Activated naive CD8-positive, alpha-beta T cell treated with anti-CD3 and anti-CD28 coated beads, Interleukin-2, amount 50 U/mL, for 24 hours (primary cell): ENCODE data around the gene P4HA1.

Experiments used
- ATAC-seq: fragments of 150-1000 bp; cut with Tn5 transposase; one replicate; pipeline ENCODE4 v1.10.0; 2021
- DNase-seq: peaks from one replicate; pipeline ENCODE4 v3.0.0; 2021
- H3K27ac Mint-ChIP-seq: one replicate; pipeline ENCODE4 v1.8.0; 2021; ENCODE audit warnings: mild to moderate bottlenecking, mixed read lengths
- H3K27me3 Mint-ChIP-seq: one replicate; pipeline ENCODE4 v1.8.0; 2021; ENCODE audit warnings: mixed read lengths
- H3K36me3 Mint-ChIP-seq: one replicate; pipeline ENCODE4 v1.8.0; 2021; ENCODE audit warnings: low read depth, mixed read lengths
- H3K4me1 Mint-ChIP-seq: one replicate; pipeline ENCODE4 v1.8.0; 2021; ENCODE audit warnings: mixed read lengths
- H3K4me3 Mint-ChIP-seq: one replicate; pipeline ENCODE4 v1.8.0; 2021; ENCODE audit warnings: mild to moderate bottlenecking, moderate library complexity, mixed read lengths
- H3K9me3 Mint-ChIP-seq: one replicate; pipeline ENCODE4 v1.8.0; 2021; ENCODE audit warnings: mixed read lengths

P4HA1 gene

DNA sequence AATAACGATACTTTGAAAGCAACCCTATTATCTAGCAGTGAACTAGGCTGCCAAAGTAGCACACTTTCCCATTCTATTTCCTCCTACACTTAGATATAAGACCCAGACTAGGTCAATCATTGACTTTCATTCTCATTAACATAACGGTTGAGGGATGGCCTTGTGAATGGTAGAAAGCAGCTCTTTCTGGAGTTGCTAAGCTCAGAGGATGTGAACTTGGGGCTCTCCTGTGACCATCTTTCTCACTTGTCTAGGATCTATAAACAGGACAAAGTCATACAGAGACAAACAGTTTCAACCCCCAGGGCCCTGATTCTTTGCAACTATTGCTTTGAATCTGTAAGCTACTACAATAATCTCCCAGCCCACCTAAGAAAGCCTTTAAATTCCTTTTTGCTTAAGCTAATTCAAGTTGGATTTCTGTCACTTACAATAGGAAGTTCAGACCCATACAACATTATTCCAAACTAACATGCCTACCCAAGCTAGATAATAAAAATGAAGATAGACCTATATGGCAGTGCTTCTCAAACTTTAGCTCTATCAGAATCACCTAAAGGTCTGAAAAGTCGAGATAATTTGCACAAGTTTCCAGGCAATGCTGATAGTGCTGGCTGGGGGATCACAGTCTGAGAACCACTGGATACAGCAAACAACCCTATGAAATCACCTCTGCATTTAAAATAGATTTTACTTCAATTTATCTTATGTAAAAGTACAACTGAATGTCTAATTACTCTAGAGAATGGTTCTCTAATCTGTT is 16.7 kb downstream of the P4HA1 start:
- Mint-ChIP-seq H3K27me3 (no peaks in the 10 kb centered on the region), H3K4me1 (peaks cover 27% of the 10 kb centered on the region), H3K36me3 (peaks cover 6% of the 10 kb centered on the region), H3K9me3 (no peaks in the 10 kb centered on the region), H3K4me3 (no peak overlapping the region), H3K27ac (no peak overlapping the region)
- DNase-seq (no peak), ATAC-seq (no peak)

DNA sequence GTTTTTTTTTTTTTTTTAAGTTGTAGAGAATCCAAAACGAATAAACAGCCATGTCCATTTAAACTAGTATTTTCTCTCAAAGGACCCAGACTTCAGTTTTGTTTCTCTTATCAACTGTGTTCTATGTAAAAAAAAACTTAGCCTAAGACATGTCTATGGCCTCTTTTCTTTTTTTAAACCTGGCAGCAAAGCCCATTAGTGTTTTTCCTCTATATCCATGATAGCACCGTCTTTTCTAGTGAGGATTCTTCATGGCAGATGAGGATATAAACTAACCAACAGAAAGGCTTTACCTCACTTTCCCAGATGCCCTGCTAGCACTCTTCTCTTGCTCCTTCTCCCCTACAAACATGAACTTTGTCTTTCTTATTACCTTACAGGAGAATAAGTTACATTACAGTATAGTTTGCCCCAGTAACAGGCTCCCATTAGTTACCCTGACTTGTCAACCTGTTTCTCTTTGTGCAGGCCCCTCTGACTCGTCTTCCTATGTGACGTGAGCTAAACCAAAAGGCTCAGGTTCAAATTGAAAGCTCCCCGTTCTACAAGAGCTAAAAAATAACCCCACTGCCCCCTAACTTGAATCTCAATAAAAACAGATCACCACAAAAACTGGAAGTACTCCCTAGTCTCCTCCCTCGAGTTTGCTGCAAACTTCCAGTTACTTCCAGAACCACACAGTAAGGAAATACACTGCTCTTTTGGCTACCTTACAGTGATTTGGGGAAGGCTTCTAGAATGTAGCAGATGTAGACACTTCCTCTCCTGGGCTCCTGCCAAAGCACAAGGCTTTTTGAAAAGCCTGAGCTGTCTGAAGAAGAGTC is 20.1 kb downstream of the P4HA1 start:
- no peak for DNase-seq
- no peak overlapping the region for H3K4me3 Mint-ChIP-seq
- no peak for ATAC-seq
- peaks cover 16% of the 10 kb centered on the region for H3K4me1 Mint-ChIP-seq
- H3K9me3 Mint-ChIP-seq: no peaks in the 10 kb centered on the region
- H3K36me3 Mint-ChIP-seq: peaks cover 22% of the 10 kb centered on the region
- peak overlapping the region; percentile 39 for H3K27ac Mint-ChIP-seq
- no peaks in the 10 kb centered on the region for H3K27me3 Mint-ChIP-seq

- Mint-ChIP-seq H3K27ac (peak overlapping the region; percentile 22), H3K4me1 (peaks cover 16% of the 10 kb centered on the region), H3K27me3 (no peaks in the 10 kb centered on the region), H3K36me3 (peaks cover 27% of the 10 kb centered on the region), H3K9me3 (no peaks in the 10 kb centered on the region), H3K4me3 (no peak overlapping the region)
- DNase-seq (no peak), ATAC-seq (no peak)
Measured at GRCh38 chr10:73075829-73076228, 20.8 kb downstream of the P4HA1 start.

- H3K4me1 Mint-ChIP-seq: peaks cover 16% of the 10 kb centered on the region
- H3K27me3 Mint-ChIP-seq: no peaks in the 10 kb centered on the region
- ATAC-seq (no peak), DNase-seq (no peak)
- no peaks in the 10 kb centered on the region for H3K9me3 Mint-ChIP-seq
- peaks cover 35% of the 10 kb centered on the region for H3K36me3 Mint-ChIP-seq
- no peak overlapping the region for H3K27ac Mint-ChIP-seq
- H3K4me3 Mint-ChIP-seq: no peak overlapping the region
Measured at GRCh38 chr10:73073627-73074026, 23.0 kb downstream of the P4HA1 start.

DNA sequence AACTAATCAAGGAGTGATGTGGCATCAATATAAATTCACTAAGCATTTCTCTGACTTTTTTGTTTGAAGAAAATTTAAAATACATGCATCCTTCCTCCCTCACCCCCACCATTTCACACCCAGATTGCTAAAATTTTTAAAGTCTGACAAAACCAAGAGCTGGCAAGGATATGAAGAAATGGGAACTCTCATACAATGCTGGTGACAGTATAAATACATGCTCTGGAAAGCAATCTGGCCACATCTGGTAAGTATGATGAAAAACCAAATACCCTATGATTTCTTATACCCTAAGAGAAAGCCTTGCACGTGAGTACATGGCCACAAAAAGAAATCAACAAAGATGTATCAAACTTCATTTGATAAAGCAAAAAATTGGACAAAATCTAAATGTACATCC is 31.2 kb downstream of the P4HA1 start:
- no peaks in the 10 kb centered on the region for H3K9me3 Mint-ChIP-seq
- ATAC-seq (no peak), DNase-seq (no peak)
- H3K4me1 Mint-ChIP-seq: peaks cover 15% of the 10 kb centered on the region
- no peak overlapping the region for H3K4me3 Mint-ChIP-seq
- H3K27me3 Mint-ChIP-seq: no peaks in the 10 kb centered on the region
- peaks cover 34% of the 10 kb centered on the region for H3K36me3 Mint-ChIP-seq
- no peak overlapping the region for H3K27ac Mint-ChIP-seq

DNA sequence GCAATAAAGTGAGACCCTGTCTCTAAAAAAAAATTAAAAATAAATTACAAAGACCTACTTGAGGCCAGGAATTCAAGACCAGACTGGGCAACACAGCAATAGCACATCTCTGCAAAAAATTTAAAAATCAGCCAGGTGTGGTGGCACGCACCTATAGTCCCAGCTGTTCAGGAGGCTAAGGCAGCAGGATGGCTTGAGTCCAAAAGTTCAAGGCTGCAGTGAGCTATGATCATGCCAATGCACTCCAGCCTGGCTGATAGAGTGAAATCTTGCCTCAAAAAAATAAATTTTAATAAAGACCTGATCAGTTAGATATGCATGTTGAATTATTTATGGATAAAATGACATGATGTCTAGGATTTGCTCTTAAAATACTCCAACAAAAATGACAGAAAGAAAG is 34.9 kb downstream of the P4HA1 start:
- H3K9me3 Mint-ChIP-seq: no peaks in the 10 kb centered on the region
- no peak overlapping the region for H3K4me3 Mint-ChIP-seq
- H3K36me3 Mint-ChIP-seq: peaks cover 46% of the 10 kb centered on the region
- no peak for ATAC-seq
- H3K27me3 Mint-ChIP-seq: no peaks in the 10 kb centered on the region
- peak overlapping the region; percentile 55 for H3K27ac Mint-ChIP-seq
- peaks cover 20% of the 10 kb centered on the region for H3K4me1 Mint-ChIP-seq
- no peak for DNase-seq

- Mint-ChIP-seq H3K36me3 (peaks cover 46% of the 10 kb centered on the region), H3K4me1 (peaks cover 20% of the 10 kb centered on the region), H3K27me3 (no peaks in the 10 kb centered on the region), H3K4me3 (no peak overlapping the region), H3K27ac (peak overlapping the region; percentile 81), H3K9me3 (no peaks in the 10 kb centered on the region)
- DNase-seq (no peak), ATAC-seq (peak; percentile 84)
Measured at GRCh38 chr10:73060738-73061635, 35.7 kb downstream of the P4HA1 start.

DNA sequence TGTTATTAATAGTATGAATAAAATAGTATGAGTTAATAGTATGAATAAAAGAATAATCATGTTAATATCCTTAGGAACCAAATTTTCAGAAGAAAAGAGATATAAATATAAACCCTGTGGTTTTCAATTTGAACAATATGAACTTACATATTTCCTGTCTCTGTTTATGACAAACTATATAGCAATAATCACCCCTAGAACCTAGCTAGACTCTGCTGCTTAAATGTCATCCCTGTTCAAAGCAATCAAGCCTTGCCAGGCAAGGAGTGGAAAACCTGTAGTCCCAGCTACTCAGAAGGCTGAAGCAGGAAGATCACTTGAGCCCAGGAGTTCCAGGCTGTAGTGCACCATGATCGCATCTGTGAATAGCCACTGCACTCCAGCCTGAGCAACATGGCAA is 36.5 kb downstream of the P4HA1 start:
- Mint-ChIP-seq H3K4me1 (peaks cover 20% of the 10 kb centered on the region), H3K9me3 (no peaks in the 10 kb centered on the region), H3K4me3 (no peak overlapping the region), H3K36me3 (peaks cover 49% of the 10 kb centered on the region), H3K27ac (peak overlapping the region; percentile 81), H3K27me3 (no peaks in the 10 kb centered on the region)
- ATAC-seq: peak; percentile 70
- DNase-seq: no peak

DNA sequence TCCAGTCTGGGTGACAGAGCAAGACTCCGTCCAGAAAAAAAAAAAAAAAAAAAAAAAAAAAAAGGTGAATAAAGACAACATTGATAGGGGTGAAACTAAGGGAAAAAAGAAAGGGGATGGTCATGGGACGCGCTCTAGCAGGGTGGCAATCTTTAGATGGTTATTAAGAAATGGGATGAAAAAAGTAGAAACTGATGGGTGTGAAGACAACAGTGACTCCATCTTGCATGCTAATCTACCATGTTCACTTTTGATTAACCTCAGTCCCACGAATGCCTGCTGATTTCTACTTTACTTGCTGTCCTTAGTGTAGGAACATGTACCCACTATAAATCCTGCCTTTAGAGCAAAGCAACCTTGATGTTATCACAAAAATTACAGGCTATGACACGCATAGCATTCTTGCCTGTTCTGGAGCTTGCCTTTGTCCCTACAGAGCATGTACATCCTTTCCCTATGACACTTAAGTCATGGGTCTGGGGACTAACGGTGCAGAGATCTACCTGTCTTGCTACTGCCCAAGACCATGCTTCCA is 38.5 kb downstream of the P4HA1 start:
- Mint-ChIP-seq H3K4me1 (peaks cover 20% of the 10 kb centered on the region), H3K4me3 (no peak overlapping the region), H3K9me3 (no peaks in the 10 kb centered on the region), H3K27ac (no peak overlapping the region), H3K36me3 (peaks cover 53% of the 10 kb centered on the region), H3K27me3 (no peaks in the 10 kb centered on the region)
- ATAC-seq (no peak), DNase-seq (no peak)

DNA sequence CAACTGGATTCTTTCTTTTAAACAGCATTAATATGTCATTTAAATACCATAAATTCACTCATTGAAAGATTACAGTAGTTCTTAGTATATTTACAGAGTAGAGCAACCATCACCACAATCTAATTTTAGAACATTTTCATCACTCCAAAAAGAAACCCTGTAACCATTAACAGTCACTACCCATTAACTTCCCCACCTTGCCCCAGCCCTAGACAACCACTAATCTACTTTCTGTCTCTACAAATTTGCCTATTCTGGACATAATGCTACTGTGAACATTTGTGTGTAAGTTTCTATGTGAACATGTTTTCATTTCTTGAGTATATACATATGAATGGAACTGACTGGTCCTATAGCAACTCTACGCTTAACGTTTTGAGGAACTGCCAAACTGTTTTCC is 42.4 kb downstream of the P4HA1 start:
- DNase-seq (no peak), ATAC-seq (no peak)
- Mint-ChIP-seq H3K4me3 (no peak overlapping the region), H3K4me1 (no peaks in the 10 kb centered on the region), H3K9me3 (no peaks in the 10 kb centered on the region), H3K27ac (no peak overlapping the region), H3K36me3 (peaks cover 62% of the 10 kb centered on the region), H3K27me3 (no peaks in the 10 kb centered on the region)

GRCh38 chr10:73053275-73053674 is 43.4 kb downstream of the P4HA1 start:
- Mint-ChIP-seq H3K27me3 (no peaks in the 10 kb centered on the region), H3K4me1 (no peaks in the 10 kb centered on the region), H3K27ac (no peak overlapping the region), H3K36me3 (peaks cover 57% of the 10 kb centered on the region), H3K9me3 (no peaks in the 10 kb centered on the region), H3K4me3 (no peak overlapping the region)
- no peak for DNase-seq
- no peak for ATAC-seq

- Mint-ChIP-seq H3K27ac (peak overlapping the region; percentile 11), H3K9me3 (no peaks in the 10 kb centered on the region), H3K36me3 (peaks cover 40% of the 10 kb centered on the region), H3K4me1 (peaks cover 9% of the 10 kb centered on the region), H3K27me3 (no peaks in the 10 kb centered on the region), H3K4me3 (no peak overlapping the region)
- DNase-seq (no peak), ATAC-seq (no peak)
Measured at GRCh38 chr10:73044378-73045285, 52.0 kb downstream of the P4HA1 start.

DNA sequence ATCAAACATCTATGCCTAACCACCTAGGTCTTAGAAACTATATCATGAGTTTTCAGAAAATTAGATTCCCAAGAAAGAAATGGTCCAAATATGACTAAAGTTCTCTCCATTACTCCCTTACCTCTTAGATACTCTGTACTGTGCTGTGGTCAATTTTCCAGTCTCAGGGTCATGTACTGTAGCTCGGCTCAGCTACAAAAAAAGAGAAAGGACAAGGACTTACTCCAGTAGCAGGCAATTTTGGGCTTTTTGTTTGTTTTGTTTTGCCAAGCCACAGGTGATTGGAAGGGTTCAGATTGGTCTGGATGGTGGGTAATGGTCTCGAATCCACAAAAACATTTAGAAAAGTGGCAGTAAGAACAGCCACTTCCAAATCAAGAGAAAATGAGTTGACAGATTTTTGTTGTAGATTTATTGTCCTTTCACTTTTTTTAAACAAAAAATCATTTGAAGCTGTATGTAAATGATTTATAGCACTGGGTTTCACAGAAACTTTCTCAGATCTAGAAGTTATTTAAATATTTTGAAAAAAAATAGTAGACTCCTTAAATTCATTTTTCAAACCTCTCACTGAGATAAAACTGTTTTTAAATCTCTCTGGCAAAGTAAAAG is 52.8 kb downstream of the P4HA1 start:
- H3K27me3 Mint-ChIP-seq: no peaks in the 10 kb centered on the region
- DNase-seq: no peak
- peaks cover 42% of the 10 kb centered on the region for H3K36me3 Mint-ChIP-seq
- no peak for ATAC-seq
- H3K4me3 Mint-ChIP-seq: no peak overlapping the region
- H3K27ac Mint-ChIP-seq: no peak overlapping the region
- H3K4me1 Mint-ChIP-seq: peaks cover 9% of the 10 kb centered on the region
- no peaks in the 10 kb centered on the region for H3K9me3 Mint-ChIP-seq
